Smooth muscle cell of the umbilical artery (primary cell): Measurements from ENCODE around the gene KCNG2. TPM values are rescaled to one million over a fixed set of nuclear protein-coding genes. Genes with fewer than 3 reads are reported as not detected.

Experiments
- total RNA-seq: library from RNA; depleted of rRNA; stranded (reverse); fragments of >200 nt; gene quantifications from 2 replicates; pipeline ENCODE4 v1.2.3, GENCODE V29; 2014

Gene KCNG2
- not detected in 2 replicates for total RNA-seq

GRCh38 chr18:79797518-79798345 is at the start of gene KCNG2:
Gene KCNG2 (plus strand): TSS chr18:79797938. CDS start chr18:79863668, 65,730 bp downstream.

Other genes starting within 250 kb of the KCNG2 start
- 24.3 and 31.0 TPM in 2 replicates for gene CTDP1, start 118.1 kb upstream of the KCNG2 start, total RNA-seq
- gene SLC66A2, start 153.7 kb downstream of the KCNG2 start, total RNA-seq, result 33.7 and 34.4 TPM in 2 replicates
- 1.5 and 5.0 TPM in 2 replicates for gene HSBP1L1, start 166.7 kb downstream of the KCNG2 start, total RNA-seq
- 33.1 and 38.3 TPM in 2 replicates for gene TXNL4A, start 190.6 kb downstream of the KCNG2 start, total RNA-seq
- 10.7 and 20.1 TPM in 2 replicates for gene RBFA, start 236.5 kb downstream of the KCNG2 start, total RNA-seq